C1 segment of cervical spinal cord (tissue), 14 donors: ENCODE results near the gene SLC52A3.
"Not testable (repeated sequence)": the region's sequence is repeated elsewhere in the genome, so short reads cannot be mapped to it uniquely, and the experiment has no call there.

Experiments
- DNase-seq, 14 donors: peaks; one replicate each; lab custom pipeline; 2025; lab: John Stamatoyannopoulos, UW

Gene SLC52A3

GRCh38 chr20:728256-728944, 39.9 kb downstream of the SLC52A3 start:
- peak in 3 of 14 donors; percentile 15 to 41 (median 15) for DNase-seq

GRCh38 chr20:726160-726559, 42.1 kb downstream of the SLC52A3 start:
- DNase-seq: no peak

GRCh38 chr20:725491-725890, 42.8 kb downstream of the SLC52A3 start:
- DNase-seq: no peak

GRCh38 chr20:724797-725196, 43.5 kb downstream of the SLC52A3 start:
- DNase-seq: not testable (repeated sequence)

GRCh38 chr20:723756-724155, 44.5 kb downstream of the SLC52A3 start:
- peak in 3 of 14 donors; percentile 14 to 98 (median 36) for DNase-seq

- no peak for DNase-seq
These were observed 45.3 kb downstream of the SLC52A3 start for GRCh38 chr20:722822-723644.

- no peak for DNase-seq
These were observed 46.4 kb downstream of the SLC52A3 start for GRCh38 chr20:721876-722275.

- peak in 1 of 14 donors; percentile 65 for DNase-seq
These were observed 48.5 kb downstream of the SLC52A3 start for GRCh38 chr20:719816-720215.

- DNase-seq: no peak
These were observed 49.2 kb downstream of the SLC52A3 start for GRCh38 chr20:719068-719467.

GRCh38 chr20:717832-718231, 50.5 kb downstream of the SLC52A3 start:
- DNase-seq: no peak

GRCh38 chr20:717271-717670, 51.0 kb downstream of the SLC52A3 start:
- DNase-seq: no peak

GRCh38 chr20:714453-714852, 53.8 kb downstream of the SLC52A3 start:
- DNase-seq: no peak

GRCh38 chr20:711576-711975, 56.7 kb downstream of the SLC52A3 start:
- no peak for DNase-seq

- DNase-seq: no peak
These were observed 57.4 kb downstream of the SLC52A3 start for GRCh38 chr20:710780-711450.
